Heart left ventricle (tissue), 16 donors: ENCODE measurements around the gene LOXHD1. TPM values are rescaled to one million over a fixed set of nuclear protein-coding genes. Genes with fewer than 3 reads are reported as not detected.
A peak's percentile ranks its signal among the peaks of the same experiment; 100 is the strongest.

ENCODE experiments used
- ATAC-seq, 4 donors: fragments of 200-7000 bp; cut with Tn5 transposase; one replicate each; pipeline ENCODE4 v1.9.1; 2020 to 2022; ENCODE audit warnings: moderate library complexity in 4 of 4, mild to moderate bottlenecking in 3 of 4, moderate number of reproducible peaks in 1 of 4
- DNase-seq, 5 donors: peaks; one replicate each; pipeline ENCODE4 v3.0.0-alpha.2; 2020
- H3K27ac ChIP-seq, 12 donors: fragments of 200-600 bp; sonication (generic) in 4 of 12; one replicate each; pipeline versions ENCODE4 v1.5.0 to v1.8.0; 2016 to 2022; ENCODE audit warnings: mild to moderate bottlenecking in 2 of 12
- H3K27me3 ChIP-seq, 9 donors: fragments of 200-600 bp; sonication (generic) in 2 of 9; one replicate each; pipeline versions ENCODE4 v1.5.1 to v1.8.0; 2016 to 2022; ENCODE audit warnings: mild to moderate bottlenecking in 3 of 9
- H3K36me3 ChIP-seq, 9 donors: fragments of 200-600 bp; sonication (generic) in 2 of 9; one replicate each; pipeline versions ENCODE4 v1.5.0 to v1.8.0; 2018 to 2022; ENCODE audit warnings: mild to moderate bottlenecking in 2 of 9
- H3K4me1 ChIP-seq, 12 donors: fragments of 200-600 bp; sonication (generic) in 4 of 12; one replicate each; pipeline versions ENCODE4 v1.5.0 to v1.8.0; 2016 to 2022; ENCODE audit warnings: mild to moderate bottlenecking in 3 of 12
- H3K4me3 ChIP-seq, 12 donors: fragments of 200-600 bp; sonication (generic) in 4 of 12; one replicate each; pipeline versions ENCODE4 v1.5.0 to v1.8.0; 2017 to 2022; ENCODE audit warnings: mild to moderate bottlenecking in 9 of 12, moderate library complexity in 4 of 12
- H3K9me3 ChIP-seq, 12 donors: fragments of 200-600 bp; sonication (generic) in 4 of 12; one replicate each; pipeline versions ENCODE4 v1.5.0 to v1.8.0; 2016 to 2022; ENCODE audit warnings: mild to moderate bottlenecking in 1 of 12
- CTCF ChIP-seq, 12 donors: fragments of 200-600 bp; sonication (generic) in 4 of 12; IDR thresholded peaks; one replicate each; pipeline versions ENCODE4 v1.5.0 to v1.8.0; 2018 to 2022; ENCODE audit warnings: antibody characterized with exemption in 12 of 12, mild to moderate bottlenecking in 5 of 12
- POLR2A ChIP-seq, 2 donors: fragments of 450-650 bp; IDR thresholded peaks; one replicate each; pipeline ENCODE4 v1.6.1; 2017; ENCODE audit warnings: antibody characterized with exemption in 2 of 2, mild to moderate bottlenecking in 2 of 2, moderate library complexity in 2 of 2
- WGBS, 4 donors: extraction: QIAGEN DNeasy Blood & Tissue Kit in 2 of 4; methylation state at CpG; one replicate each; pipeline versions ENCODE4 v1.1.5 to v1.1.7; 2013 to 2018; 5-methylcytosine and 5-hydroxymethylcytosine counted together
- intact Hi-C, 10 donors: fragments of 100-400 bp; cut with DNase I; formaldehyde crosslinking; loops; one replicate each; pipeline versions ENCODE4 v1.11.1 to v1.14.2; 2022
- polyA plus RNA-seq, 2 donors: library from polyadenylated mRNA; stranded (reverse); fragments of 200-250 nt; gene quantifications; one replicate each; pipeline ENCODE4 v1.2.3, GENCODE V29; 2013
- total RNA-seq, 9 donors: library from RNA; depleted of rRNA in 2 of 9; stranded (reverse); fragments of >200 nt in 2 of 9; fragmentation: NEBNext Ultra II Directional in 3 of 9; extraction: Animal tissue kit (Norgen Biotek cat#: 25700) in 3 of 9; gene quantifications; one replicate each; pipeline versions ENCODE4 v1.1.0 to v1.2.4, GENCODE V29; 2016 to 2023
- donor health status: ischemic (EF 13 %, LVEDD 7.1; RV severe dilation, severe dysfunction).
- donor health status: healthy with polysubstance abuse.
- donor health status: DM: no; HTN: yes; CAD: no.
- donor health status: DM: no; HTN: no; CAD: no.
- donor health status: ischemic (EF 25% LVEDD 6.9; RV normal size, moderate dysfunction).
- donor health status: ischemic (EF 25% LVEDD 5.7; RV mildly dilated, moderate dysfunction).
- donor health status: healthy.
- donor health status: DM: yes; HTN: yes; CAD: no.
- donor health status: ischemic (EF 35%, LVEDD 5.7; RV mildly dilated, moderate dysfunction).
- donor health status: nonischemic (EF 11% LVEDD 7.7; RV severe dilation, severe dysfunction).
- donor health status: DM: yes; HTN: yes; CAD: no.
- donor health status: PGD.
- donor health status: ischemic (EF 29% LVEDD 5.4; RV normal size, mild dysfunction).
- donor health status: nonischemic (EF 23%, LVEDD 6.1; RV moderate dilation, normal function).

The LOXHD1 gene
- total and polyA plus RNA-seq, 11 donors: 0.19 to 1.9 (median 0.54) TPM

- no peaks in the 10 kb centered on the region for H3K4me1 ChIP-seq
- no peak overlapping the region for H3K4me3 ChIP-seq
- no peak for ATAC-seq
- intact Hi-C loops: no loop called here
- 0 to 59% (median 0%) methylated on average over 1 of the region's 1 CpG for WGBS, 4 donors
- no peak for DNase-seq
- H3K27ac ChIP-seq: no peak overlapping the region
- no peaks in the 10 kb centered on the region for H3K27me3 ChIP-seq
- TF ChIP-seq CTCF (IDR thresholded peaks at IDR 0.05) (no peak), POLR2A (IDR thresholded peaks at IDR 0.05) (no peak)
- peaks cover 0 to 19% (median 0%) of the 10 kb centered on the region in 9 donors for H3K36me3 ChIP-seq
- H3K9me3 ChIP-seq: peaks cover 0 to 22% (median 10%) of the 10 kb centered on the region in 12 donors
Measured at GRCh38 chr18:46449499-46449898, 207.5 kb downstream of the LOXHD1 start.

GRCh38 chr18:46449033-46449432 is 208.0 kb downstream of the LOXHD1 start:
- DNase-seq: no peak
- no peak overlapping the region for H3K4me3 ChIP-seq
- peaks cover 0 to 24% (median 10%) of the 10 kb centered on the region in 12 donors for H3K9me3 ChIP-seq
- H3K27me3 ChIP-seq: no peaks in the 10 kb centered on the region
- H3K27ac ChIP-seq: no peak overlapping the region
- 92 to 97% (median 96%) methylated on average over 2 of the region's 2 CpGs for WGBS, 4 donors
- H3K36me3 ChIP-seq: peaks cover 0 to 16% (median 0%) of the 10 kb centered on the region in 9 donors
- TF ChIP-seq POLR2A (IDR thresholded peaks at IDR 0.05) (no peak), CTCF (IDR thresholded peaks at IDR 0.05) (no peak)
- no peak for ATAC-seq
- H3K4me1 ChIP-seq: no peaks in the 10 kb centered on the region
- intact Hi-C loops: no loop called here

GRCh38 chr18:46448347-46448746 is 208.7 kb downstream of the LOXHD1 start:
- TF ChIP-seq POLR2A (IDR thresholded peaks at IDR 0.05): no peak
- TF ChIP-seq CTCF (IDR thresholded peaks at IDR 0.05): no peak
- Histone ChIP-seq H3K27ac (no peak overlapping the region), H3K4me1 (no peaks in the 10 kb centered on the region), H3K36me3 (peaks cover 0 to 16% (median 0%) of the 10 kb centered on the region in 9 donors), H3K27me3 (no peaks in the 10 kb centered on the region), H3K4me3 (no peak overlapping the region), H3K9me3 (peaks cover 0 to 25% (median 10%) of the 10 kb centered on the region in 12 donors)
- intact Hi-C loops: no loop called here
- WGBS, 4 donors: 87 to 93% (median 90%) methylated on average over 4 of the region's 4 CpGs
- ATAC-seq (no peak), DNase-seq (no peak)

- Histone ChIP-seq H3K36me3 (peaks cover 0 to 16% (median 0%) of the 10 kb centered on the region in 9 donors), H3K4me1 (no peaks in the 10 kb centered on the region), H3K9me3 (peaks cover 0 to 31% (median 10%) of the 10 kb centered on the region in 12 donors), H3K4me3 (no peak overlapping the region), H3K27me3 (no peaks in the 10 kb centered on the region), H3K27ac (no peak overlapping the region)
- 97 to 99% (median 98%) methylated on average over 5 of the region's 5 CpGs for WGBS, 4 donors
- DNase-seq (no peak), ATAC-seq (peak in 1 of 4 donors; percentile 38)
- intact Hi-C loops: no loop called here
- TF ChIP-seq CTCF (IDR thresholded peaks at IDR 0.05) (no peak), POLR2A (IDR thresholded peaks at IDR 0.05) (no peak)
Measured at GRCh38 chr18:46447792-46448191, 209.2 kb downstream of the LOXHD1 start.
